ENCODE measurements around the gene DOCK2.

DNA sequence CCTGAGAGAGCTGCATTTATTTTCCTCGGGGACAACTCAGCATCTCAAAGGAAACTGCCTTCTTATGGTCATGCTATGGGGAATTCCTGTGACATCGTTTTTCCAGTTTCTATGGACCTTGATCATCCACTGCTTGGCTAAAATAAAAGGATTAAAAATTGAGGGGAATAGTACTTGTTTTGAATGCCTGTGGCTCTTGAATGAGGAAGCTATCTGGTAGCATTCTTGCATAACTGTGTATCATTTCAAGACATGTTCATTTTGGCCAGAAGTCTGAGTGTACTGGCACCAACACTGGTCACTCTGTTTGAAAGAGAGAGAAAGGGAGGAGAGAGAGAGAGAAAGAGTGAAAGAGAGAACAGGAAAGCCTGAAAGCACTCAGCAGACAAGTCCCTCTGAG is 116.7 kb downstream of the DOCK2 start:
- TF ChIP-seq, protein P1, sequence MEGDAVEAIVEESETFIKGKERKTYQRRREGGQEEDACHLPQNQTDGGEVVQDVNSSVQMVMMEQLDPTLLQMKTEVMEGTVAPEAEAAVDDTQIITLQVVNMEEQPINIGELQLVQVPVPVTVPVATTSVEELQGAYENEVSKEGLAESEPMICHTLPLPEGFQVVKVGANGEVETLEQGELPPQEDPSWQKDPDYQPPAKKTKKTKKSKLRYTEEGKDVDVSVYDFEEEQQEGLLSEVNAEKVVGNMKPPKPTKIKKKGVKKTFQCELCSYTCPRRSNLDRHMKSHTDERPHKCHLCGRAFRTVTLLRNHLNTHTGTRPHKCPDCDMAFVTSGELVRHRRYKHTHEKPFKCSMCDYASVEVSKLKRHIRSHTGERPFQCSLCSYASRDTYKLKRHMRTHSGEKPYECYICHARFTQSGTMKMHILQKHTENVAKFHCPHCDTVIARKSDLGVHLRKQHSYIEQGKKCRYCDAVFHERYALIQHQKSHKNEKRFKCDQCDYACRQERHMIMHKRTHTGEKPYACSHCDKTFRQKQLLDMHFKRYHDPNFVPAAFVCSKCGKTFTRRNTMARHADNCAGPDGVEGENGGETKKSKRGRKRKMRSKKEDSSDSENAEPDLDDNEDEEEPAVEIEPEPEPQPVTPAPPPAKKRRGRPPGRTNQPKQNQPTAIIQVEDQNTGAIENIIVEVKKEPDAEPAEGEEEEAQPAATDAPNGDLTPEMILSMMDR (IDR thresholded peaks at IDR 0.05), result no peak
- no peak for TF ChIP-seq POLR2AphosphoS5 (IDR thresholded peaks at IDR 0.05)
- TF ChIP-seq POLR2A (IDR thresholded peaks at IDR 0.05), result no peak
